ENCODE data around the gene OR1D5.
"Not testable (repeated sequence)": the region's sequence is repeated elsewhere in the genome, so short reads cannot be mapped to it uniquely, and the experiment has no call there.

GRCh38 chr17:3073850-3074249, 10.4 kb upstream of the OR1D5 start:
- not testable (repeated sequence) for TF ChIP-seq CTCF (IDR thresholded peaks at IDR 0.05; ENCODE audit: extremely low read depth in 1 of 2, insufficient read depth in 1 of 2, low read depth in 1 of 2, low read length in 2 of 2); EZH2 (IDR thresholded peaks at IDR 0.05; ENCODE audit: borderline replicate concordance, low read depth, low read length, severe bottlenecking); MAX (IDR thresholded peaks at IDR 0.05; ENCODE audit: insufficient read depth, insufficient read length); POLR2AphosphoS5 (IDR thresholded peaks at IDR 0.05; ENCODE audit: insufficient read depth, low read depth, low read length); POLR2A (IDR thresholded peaks at IDR 0.05; ENCODE audit: low read depth, low read length); FOS (IDR thresholded peaks at IDR 0.05; ENCODE audit: borderline replicate concordance, insufficient read depth, low read length); GATA2 (IDR thresholded peaks at IDR 0.05; ENCODE audit: insufficient read depth, insufficient read length, low read depth, low read length)
